Glutamatergic neuron (in vitro differentiated cells): ENCODE data around the gene TACO1. TPM values are rescaled to one million over a fixed set of nuclear protein-coding genes. Genes with fewer than 3 reads are reported as not detected.

Experiments
- DNase-seq: peaks from one replicate; pipeline ENCODE4 v3.0.0; 2022
- H3K27ac Mint-ChIP-seq: one replicate; pipeline ENCODE4 v1.8.0; 2020; ENCODE audit warnings: mild to moderate bottlenecking, mixed read lengths, inconsistent platforms; ENCODE audit not compliant: unreplicated experiment
- H3K27me3 Mint-ChIP-seq: one replicate; pipeline ENCODE4 v1.8.0; 2020; ENCODE audit warnings: mild to moderate bottlenecking, moderate library complexity, mixed read lengths, inconsistent platforms; ENCODE audit not compliant: unreplicated experiment
- H3K36me3 Mint-ChIP-seq: one replicate; pipeline ENCODE4 v1.8.0; 2020; ENCODE audit warnings: mild to moderate bottlenecking, mixed read lengths, inconsistent platforms; ENCODE audit not compliant: unreplicated experiment
- H3K4me1 Mint-ChIP-seq: one replicate; pipeline ENCODE4 v1.8.0; 2020; ENCODE audit warnings: mild to moderate bottlenecking, low read depth, mixed read lengths, inconsistent platforms; ENCODE audit not compliant: unreplicated experiment
- H3K4me3 Mint-ChIP-seq: one replicate; pipeline ENCODE4 v1.8.0; 2020; ENCODE audit warnings: mild to moderate bottlenecking, mixed read lengths, inconsistent platforms; ENCODE audit not compliant: unreplicated experiment
- H3K9me3 Mint-ChIP-seq: one replicate; pipeline ENCODE4 v1.8.0; 2020; ENCODE audit warnings: mild to moderate bottlenecking, moderate library complexity, mixed read lengths, inconsistent platforms; ENCODE audit not compliant: unreplicated experiment
- total RNA-seq: library from RNA; stranded (reverse); fragmentation: NEBNext Ultra II Directional; extraction: Animal tissue kit (Norgen Biotek cat#: 25700); gene quantifications from one replicate; pipeline ENCODE4 v1.2.1, GENCODE V29; 2021; ENCODE audit not compliant: unreplicated experiment
- TF ChIP-seq, protein P1 (sequence below): fragments of 200-600 bp; sonication (generic); IDR thresholded peaks from one replicate; pipeline ENCODE4 v1.5.0; 2021; ENCODE audit not compliant: partially characterized antibody, unreplicated experiment

The TACO1 gene
- total RNA-seq, 1 donor from 2014 or later = 23.2 TPM

DNA sequence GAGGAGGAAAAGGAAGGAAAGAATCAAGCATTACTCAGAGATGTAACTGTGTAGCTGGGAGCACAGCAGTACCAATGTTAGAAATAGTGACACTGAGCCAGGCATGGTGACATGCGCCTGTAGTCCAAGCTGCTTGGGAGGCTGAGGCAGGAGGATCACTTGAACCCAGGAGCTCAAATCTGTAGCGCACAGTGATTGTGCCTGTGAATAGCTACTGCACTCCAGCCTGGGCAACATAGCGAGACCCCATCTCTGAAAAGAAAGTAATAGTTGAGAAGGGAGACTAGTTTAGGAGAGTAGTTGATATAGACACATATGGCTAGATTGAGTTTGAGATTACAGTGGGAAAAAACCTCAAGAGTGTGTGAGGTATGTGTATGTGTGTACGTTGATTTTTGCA, 39.3 kb downstream of the TACO1 start:
- H3K9me3 Mint-ChIP-seq = no peaks in the 10 kb centered on the region
- no peaks in the 10 kb centered on the region for H3K36me3 Mint-ChIP-seq
- DNase-seq = no peak
- peaks cover 2% of the 10 kb centered on the region for H3K27me3 Mint-ChIP-seq
- peaks cover 2% of the 10 kb centered on the region for H3K4me1 Mint-ChIP-seq
- TF ChIP-seq, protein P1, sequence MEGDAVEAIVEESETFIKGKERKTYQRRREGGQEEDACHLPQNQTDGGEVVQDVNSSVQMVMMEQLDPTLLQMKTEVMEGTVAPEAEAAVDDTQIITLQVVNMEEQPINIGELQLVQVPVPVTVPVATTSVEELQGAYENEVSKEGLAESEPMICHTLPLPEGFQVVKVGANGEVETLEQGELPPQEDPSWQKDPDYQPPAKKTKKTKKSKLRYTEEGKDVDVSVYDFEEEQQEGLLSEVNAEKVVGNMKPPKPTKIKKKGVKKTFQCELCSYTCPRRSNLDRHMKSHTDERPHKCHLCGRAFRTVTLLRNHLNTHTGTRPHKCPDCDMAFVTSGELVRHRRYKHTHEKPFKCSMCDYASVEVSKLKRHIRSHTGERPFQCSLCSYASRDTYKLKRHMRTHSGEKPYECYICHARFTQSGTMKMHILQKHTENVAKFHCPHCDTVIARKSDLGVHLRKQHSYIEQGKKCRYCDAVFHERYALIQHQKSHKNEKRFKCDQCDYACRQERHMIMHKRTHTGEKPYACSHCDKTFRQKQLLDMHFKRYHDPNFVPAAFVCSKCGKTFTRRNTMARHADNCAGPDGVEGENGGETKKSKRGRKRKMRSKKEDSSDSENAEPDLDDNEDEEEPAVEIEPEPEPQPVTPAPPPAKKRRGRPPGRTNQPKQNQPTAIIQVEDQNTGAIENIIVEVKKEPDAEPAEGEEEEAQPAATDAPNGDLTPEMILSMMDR = no peak
- H3K4me3 Mint-ChIP-seq = no peak overlapping the region
- H3K27ac Mint-ChIP-seq = no peak overlapping the region

DNA sequence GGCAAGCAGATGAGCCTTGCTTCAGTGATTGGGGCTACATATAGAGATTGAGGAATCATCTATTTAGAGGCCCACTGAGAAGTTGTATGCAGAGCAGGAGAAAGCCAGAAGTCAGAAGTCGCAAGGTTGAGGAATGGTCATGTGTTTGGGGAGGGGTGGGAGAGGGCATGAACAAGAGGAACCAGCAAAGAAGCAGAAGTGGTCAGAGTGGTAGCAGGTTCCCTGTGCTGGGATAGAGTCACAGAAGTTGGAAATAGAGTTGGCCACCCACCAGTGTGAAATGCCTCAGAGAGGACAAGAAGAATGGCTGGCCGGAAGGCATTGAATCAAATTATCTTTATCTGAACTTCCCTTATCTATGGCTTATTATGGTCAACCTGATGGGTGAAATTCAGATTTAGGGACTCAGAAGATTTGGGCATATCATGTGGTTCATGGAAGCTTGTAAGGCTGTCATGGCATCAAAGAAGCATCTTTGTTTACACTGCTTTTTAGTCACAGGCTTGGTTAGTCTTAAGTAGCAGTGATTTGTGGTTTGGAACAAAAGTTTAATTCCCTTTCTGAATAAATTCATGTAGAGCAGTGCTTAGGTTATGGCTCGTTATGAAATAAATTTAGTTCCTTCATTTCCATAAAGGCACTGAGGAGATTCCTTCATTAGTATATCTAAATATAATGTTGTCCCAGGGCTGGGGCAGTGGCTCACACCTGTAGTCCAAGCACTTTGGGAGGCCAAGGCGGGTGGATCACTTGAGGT, 41.2 kb downstream of the TACO1 start:
- H3K27ac Mint-ChIP-seq = no peak overlapping the region
- H3K27me3 Mint-ChIP-seq = no peaks in the 10 kb centered on the region
- no peaks in the 10 kb centered on the region for H3K9me3 Mint-ChIP-seq
- DNase-seq = no peak
- no peaks in the 10 kb centered on the region for H3K4me1 Mint-ChIP-seq
- no peak overlapping the region for H3K4me3 Mint-ChIP-seq
- TF ChIP-seq, protein P1 = no peak
- no peaks in the 10 kb centered on the region for H3K36me3 Mint-ChIP-seq

DNA sequence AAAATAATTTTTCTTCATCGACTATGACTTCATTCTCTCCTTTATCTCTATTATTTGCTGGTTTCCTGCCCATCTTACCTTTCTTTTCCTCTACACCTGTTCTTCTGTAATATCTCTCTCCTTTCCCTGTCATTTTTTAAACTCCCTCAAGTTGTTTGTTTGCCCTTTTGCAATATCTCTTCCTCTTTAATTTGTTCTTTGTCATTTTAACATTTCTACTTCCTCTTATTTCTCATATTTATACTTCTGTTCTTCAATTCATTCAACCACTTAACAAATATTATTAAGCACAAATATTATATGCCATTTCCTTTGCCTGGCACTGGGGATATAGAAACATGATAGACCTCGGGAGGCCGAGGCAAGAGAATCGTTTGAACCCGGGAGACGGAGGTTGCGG, 44.2 kb downstream of the TACO1 start:
- H3K4me3 Mint-ChIP-seq = no peak overlapping the region
- H3K27ac Mint-ChIP-seq = no peak overlapping the region
- H3K27me3 Mint-ChIP-seq = no peaks in the 10 kb centered on the region
- H3K36me3 Mint-ChIP-seq = peaks cover 3% of the 10 kb centered on the region
- no peaks in the 10 kb centered on the region for H3K4me1 Mint-ChIP-seq
- DNase-seq = no peak
- no peaks in the 10 kb centered on the region for H3K9me3 Mint-ChIP-seq
- TF ChIP-seq, protein P1 = no peak

DNA sequence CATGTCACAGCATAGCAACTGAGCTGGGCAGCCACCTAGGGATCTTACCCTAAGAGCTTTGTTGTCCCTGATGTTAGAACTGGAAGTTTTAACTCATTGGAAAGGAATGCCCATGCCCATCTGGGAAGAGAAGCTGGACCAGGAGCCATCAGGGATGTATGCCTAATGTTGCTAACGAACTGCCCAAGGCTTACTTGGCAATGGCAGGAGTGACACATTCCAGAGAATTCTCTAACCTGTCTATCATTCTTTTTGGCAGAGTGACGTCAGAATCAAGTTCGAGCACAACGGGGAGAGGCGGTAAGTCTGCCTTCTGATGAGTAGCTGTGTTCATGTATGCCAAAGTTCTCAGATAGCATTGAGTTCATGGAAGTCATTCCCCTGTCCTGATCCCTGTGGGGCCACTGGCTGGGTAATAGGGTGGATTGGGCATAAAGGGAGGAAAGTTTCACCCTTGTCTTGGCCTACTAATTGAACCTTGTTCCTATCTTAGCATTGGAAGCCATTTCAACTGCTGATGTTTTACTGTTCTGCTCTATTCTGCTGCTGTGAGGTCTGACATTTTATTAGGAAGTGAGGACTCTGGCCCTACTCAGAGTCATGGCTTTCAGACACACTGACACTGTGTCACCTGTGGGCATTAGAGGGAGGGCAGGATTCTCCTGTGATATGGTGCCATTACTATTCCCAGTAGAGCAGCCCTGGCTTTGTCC, 45.2 kb downstream of the TACO1 start:
- Mint-ChIP-seq H3K27ac (no peak overlapping the region), H3K36me3 (peaks cover 4% of the 10 kb centered on the region)

DNA sequence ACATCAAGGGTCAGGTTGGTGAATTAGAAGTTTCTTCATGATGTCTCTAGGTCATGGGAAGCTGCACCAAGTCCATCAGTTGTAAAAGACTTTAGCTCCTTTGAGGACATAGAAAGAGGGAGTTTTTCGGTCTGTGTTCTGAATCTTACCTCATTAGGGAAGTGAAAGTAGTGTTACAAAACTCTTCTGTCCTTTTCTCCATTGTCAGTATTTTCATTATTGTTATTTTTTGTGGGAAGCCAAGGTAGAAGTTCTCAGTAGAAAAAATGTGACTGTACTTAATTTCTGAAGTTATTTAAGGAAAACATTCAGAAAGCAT, 45.8 kb downstream of the TACO1 start:
- Mint-ChIP-seq H3K4me3 (no peak overlapping the region), H3K27ac (no peak overlapping the region), H3K4me1 (no peaks in the 10 kb centered on the region), H3K27me3 (no peaks in the 10 kb centered on the region), H3K9me3 (no peaks in the 10 kb centered on the region), H3K36me3 (peaks cover 4% of the 10 kb centered on the region)
- TF ChIP-seq, protein P1 = no peak
- DNase-seq = no peak

More for the DNA sequence above, 45.2 kb downstream of the TACO1 start:
- DNase-seq = no peak
- no peaks in the 10 kb centered on the region for H3K4me1 Mint-ChIP-seq
- TF ChIP-seq, protein P1 = no peak
- H3K4me3 Mint-ChIP-seq = no peak overlapping the region
- H3K9me3 Mint-ChIP-seq = no peaks in the 10 kb centered on the region
- no peaks in the 10 kb centered on the region for H3K27me3 Mint-ChIP-seq
